HG03135 (cell line): ENCODE data around the gene KIF3A.

ENCODE experiments used
- ATAC-seq: cut with Tn5 transposase; IDR thresholded peaks from one replicate; pipeline ENCODE4 v1.9.1; 2021; ENCODE audit warnings: mild to moderate bottlenecking, moderate library complexity; ENCODE audit not compliant: unreplicated experiment

Gene KIF3A

GRCh38 chr5:132679717-132680380 lies 57.5 kb downstream of the KIF3A start:
- no peak for ATAC-seq

- ATAC-seq = no peak
Measured at GRCh38 chr5:132679166-132679565, 58.2 kb downstream of the KIF3A start.

DNA sequence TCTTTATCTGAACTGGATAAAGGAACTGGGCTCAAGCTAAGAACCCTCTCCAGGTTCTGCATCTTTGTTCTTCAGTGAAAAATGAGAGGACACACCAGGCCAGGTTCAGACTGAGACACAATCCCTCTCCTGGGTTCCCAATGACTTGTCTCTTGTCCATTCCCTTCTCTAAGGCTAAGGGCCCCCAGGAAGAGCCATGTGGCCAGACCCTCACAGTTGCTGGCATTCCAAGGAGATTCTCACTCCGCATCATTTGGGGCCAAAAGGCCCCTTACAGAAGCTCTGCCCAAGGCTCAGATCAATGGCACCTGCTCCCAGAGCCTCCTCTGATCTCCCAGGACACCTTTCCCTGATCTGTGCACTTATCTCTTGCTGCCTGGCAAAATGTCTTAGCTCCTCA lies 58.6 kb downstream of the KIF3A start:
- ATAC-seq = no peak

GRCh38 chr5:132677682-132678400 lies 59.5 kb downstream of the KIF3A start:
- no peak for ATAC-seq

DNA sequence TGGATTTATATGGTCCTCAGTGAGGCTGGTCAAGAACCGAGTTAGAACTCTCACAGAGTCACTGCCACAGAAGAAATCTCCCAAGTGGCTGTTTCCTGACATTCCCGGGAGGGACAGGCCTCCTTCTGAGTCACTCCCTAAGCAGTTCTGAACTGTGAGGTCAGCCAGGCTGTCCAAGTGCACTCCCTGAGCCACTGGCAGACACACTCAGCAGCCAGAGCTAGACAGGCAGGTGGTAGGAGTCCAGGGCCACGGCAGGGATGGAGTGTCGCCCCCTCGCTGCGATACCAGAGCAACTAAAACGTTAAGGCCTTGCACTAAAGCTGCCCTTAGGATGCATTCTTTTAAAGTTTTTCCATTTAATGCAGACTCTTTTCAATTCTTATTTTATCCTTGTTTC lies 60.2 kb downstream of the KIF3A start:
- no peak for ATAC-seq

DNA sequence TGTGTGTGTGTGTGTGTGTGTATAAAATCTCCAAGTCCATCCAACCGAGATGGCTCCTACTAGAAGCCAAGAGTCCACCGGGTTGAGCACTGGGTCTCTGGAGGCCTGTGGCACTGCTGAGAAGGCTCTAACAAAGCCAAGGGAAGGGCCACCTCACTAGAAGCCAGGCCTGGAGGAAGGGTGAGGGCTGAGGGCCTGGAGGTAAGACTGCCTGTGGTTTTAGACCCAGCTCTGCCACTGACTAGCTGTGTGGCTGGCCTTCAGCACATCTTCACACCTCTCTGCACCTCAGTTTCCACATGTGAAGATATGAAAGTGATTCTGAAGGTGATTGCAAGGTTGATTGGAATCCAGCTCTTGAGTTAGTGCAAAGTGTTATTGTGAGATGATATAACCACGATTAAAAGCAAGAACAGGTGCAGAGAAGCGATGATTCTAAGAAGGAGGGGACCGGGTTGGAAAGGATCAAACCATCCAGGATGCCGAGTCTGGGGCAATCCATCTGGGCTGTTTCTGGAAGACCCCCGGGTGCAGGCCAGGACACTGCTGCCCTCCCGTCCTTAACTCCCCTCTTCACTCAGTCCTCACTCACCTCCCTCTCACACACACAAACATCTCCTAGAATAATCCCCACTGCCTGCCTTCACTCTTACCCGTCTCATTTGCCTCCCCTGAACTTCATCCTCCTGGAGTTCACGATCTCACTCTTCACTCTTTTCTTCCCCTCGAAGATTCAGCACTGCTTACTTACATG lies 61.2 kb downstream of the KIF3A start:
- no peak for ATAC-seq

- ATAC-seq = peak; percentile 79
Measured at GRCh38 chr5:132674671-132675506, 62.5 kb downstream of the KIF3A start.

- peak; percentile 2 for ATAC-seq
Measured at GRCh38 chr5:132673939-132674630, 63.3 kb downstream of the KIF3A start, which contains the start of gene IL4. IL4 (plus strand) TSS chr5:132673989; CDS start chr5:132674051, 62 bp downstream.

DNA sequence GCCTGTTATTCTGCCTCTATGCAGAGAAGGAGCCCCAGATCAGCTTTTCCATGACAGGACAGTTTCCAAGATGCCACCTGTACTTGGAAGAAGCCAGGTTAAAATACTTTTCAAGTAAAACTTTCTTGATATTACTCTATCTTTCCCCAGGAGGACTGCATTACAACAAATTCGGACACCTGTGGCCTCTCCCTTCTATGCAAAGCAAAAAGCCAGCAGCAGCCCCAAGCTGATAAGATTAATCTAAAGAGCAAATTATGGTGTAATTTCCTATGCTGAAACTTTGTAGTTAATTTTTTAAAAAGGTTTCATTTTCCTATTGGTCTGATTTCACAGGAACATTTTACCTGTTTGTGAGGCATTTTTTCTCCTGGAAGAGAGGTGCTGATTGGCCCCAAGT lies 63.9 kb downstream of the KIF3A start:
- no peak for ATAC-seq

DNA sequence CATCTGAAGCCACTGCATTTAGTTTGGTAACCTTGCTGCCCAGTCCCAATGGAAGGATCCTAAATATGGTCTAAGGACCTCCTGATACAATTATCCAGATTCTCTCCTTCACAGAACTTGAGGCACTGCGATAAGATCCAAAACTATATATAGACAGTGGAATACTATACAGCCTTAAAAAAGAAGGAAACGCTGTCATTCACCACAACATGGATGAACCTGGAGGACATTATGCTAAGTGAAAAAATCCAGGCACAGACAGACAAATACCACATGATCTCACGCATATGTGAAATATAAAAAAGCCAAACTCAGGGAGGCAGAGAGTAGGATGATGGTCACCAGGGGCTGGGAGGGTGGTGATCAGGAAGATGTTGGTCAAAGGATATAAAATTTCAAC lies 66.3 kb downstream of the KIF3A start:
- ATAC-seq = no peak

GRCh38 chr5:132669966-132670882 lies 67.1 kb downstream of the KIF3A start:
- no peak for ATAC-seq

DNA sequence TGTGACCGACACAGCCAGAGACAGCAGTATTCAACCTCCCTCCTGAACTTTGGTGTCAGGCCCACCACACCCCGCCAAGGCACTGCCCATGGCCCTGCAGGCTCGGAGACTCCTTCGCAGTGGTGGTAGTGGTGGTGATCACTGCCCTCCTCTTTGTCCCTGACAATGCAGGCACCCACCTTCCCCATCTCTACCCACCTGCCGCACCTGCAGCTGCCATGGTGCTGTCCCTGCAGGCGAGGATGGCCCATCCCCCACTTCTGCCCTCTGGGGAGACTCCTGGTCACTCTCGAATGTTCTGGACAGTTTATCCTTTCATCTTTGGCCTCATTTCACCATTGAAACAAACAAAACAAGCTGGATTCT lies 67.9 kb downstream of the KIF3A start:
- ATAC-seq = no peak

GRCh38 chr5:132668706-132669454 lies 68.5 kb downstream of the KIF3A start:
- ATAC-seq = no peak

- no peak for ATAC-seq
Measured at GRCh38 chr5:132667761-132668705, 69.3 kb downstream of the KIF3A start.

GRCh38 chr5:132667309-132667708 lies 70.0 kb downstream of the KIF3A start:
- no peak for ATAC-seq

DNA sequence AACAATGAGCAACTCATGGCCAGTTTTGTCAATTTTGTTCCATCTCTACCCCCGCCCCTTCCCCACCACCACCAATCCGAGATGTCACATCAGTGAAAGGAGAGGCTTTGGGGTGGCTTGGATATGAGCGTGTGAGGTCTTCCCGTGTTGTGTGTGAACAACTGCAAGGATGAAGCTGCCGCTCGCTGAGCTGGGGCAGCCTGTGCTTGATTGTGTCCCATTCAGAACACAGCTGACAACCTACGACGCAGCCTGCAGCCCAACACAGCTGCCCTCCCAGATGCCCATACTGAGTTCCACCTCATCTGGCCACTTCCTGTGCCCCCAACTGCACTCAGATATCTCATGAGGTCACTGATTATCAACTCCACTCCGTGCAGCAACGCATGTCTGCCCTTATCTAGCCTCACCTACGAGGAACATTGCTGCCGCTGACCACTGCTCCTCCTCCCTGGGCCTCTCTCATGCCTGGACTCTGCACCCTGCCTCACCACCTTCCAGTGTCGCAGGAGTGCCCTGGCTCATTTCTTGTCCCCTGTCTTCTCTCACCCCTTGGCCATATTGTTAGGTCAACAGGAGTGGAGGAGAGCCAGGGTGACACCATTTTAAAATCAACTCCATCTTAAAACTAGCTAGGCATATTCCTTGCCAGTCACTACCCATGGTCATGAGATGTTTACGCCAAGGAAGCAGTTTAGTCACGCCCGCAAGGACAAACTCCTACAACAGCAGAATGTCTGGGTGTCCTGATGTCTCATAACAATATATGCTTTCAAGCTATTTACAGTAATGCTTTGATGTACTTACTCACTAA lies 70.8 kb downstream of the KIF3A start:
- ATAC-seq = no peak
